ENCODE results near the gene HSD17B14. TPM values are rescaled to one million over a fixed set of nuclear protein-coding genes. Genes with fewer than 3 reads are reported as not detected.

HSD17B14 gene
- total and polyA plus RNA-seq, 9 of the 15 experiments (the other 6 are each of a cell fraction or from before 2014, with no cell fraction given): 0.16 TPM; not detected in 8

- no peak for FAIRE-seq
- ChIA-PET CTCF (ENCODE audit: low intra/inter-chr PET ratio) (interaction anchor here (3.7 kb wide), 1 partner anchor 53 kb away, joined by 34 read pairs; no protein-coding TSS in a partner anchor), POLR2A (interaction anchor here (0.8 to 2.6 kb wide), 5 partner anchors 14 to 126 kb away, joined by 3 to 16 read pairs (median 5); no protein-coding TSS in a partner anchor)
- TF ChIP-seq ZBTB33 (CRISPR knock-in tag; IDR thresholded peaks at IDR 0.05) (no peak), ZNF121 (CRISPR knock-in tag; conservative IDR thresholded peaks at IDR 0.05) (peak; percentile 59), HDGF (IDR thresholded peaks at IDR 0.05) (no peak), SIN3A (IDR thresholded peaks at IDR 0.05; ENCODE audit: borderline replicate concordance in 2 of 2, control insufficient read depth in 1 of 2, low read depth in 2 of 2, low read length in 2 of 2) (no peak), PCBP1 (IDR thresholded peaks at IDR 0.05; ENCODE audit: low read depth, low read length, poor library complexity, severe bottlenecking) (no peak), POLR3A (IDR thresholded peaks at IDR 0.05; ENCODE audit: borderline replicate concordance, extremely low read depth, insufficient read depth, insufficient read length) (no peak), RBM25 (IDR thresholded peaks at IDR 0.05; ENCODE audit: low read depth, low read length, severe bottlenecking) (peak; percentile 28)
- H3K4me2 ChIP-seq (ENCODE audit: insufficient read depth, low read length): no peak overlapping the region
- BruUV-seq (replicated peaks): no TSS peak
- H3K4me3 ChIP-seq: no peak overlapping the region
- H3K27ac ChIP-seq (ENCODE audit: extremely low read depth, low read depth, low read length): no peak overlapping the region
- no peak overlapping the region for H2AFZ ChIP-seq (ENCODE audit: low read depth, low read length)
- DNase-seq (ENCODE audit: extremely low read depth in 1 of 4, low spot score in 3 of 4): no peak
- H3K4me1 ChIP-seq (replicated peaks in 1 of 2; ENCODE audit: control insufficient read depth in 2 of 2, insufficient read depth in 2 of 2, low read length in 2 of 2): peaks cover 6 to 19% of the 10 kb centered on the region in 2 experiments; a peak in 4 of 5 replicates
- intact Hi-C loops (cut with micrococcal nuclease) (no loop called here), in situ Hi-C loops (cut with MboI) (loop anchor here (5.0 kb wide), 1 partner anchor 49 kb away; no protein-coding TSS in a partner anchor)
- no peaks in the 10 kb centered on the region for H3K79me2 ChIP-seq (ENCODE audit: control insufficient read depth, insufficient read depth, low read length)
- no peak overlapping the region for H3K9ac ChIP-seq (ENCODE audit: insufficient read depth in 1 of 2, low read depth in 2 of 2, low read length in 2 of 2)
- no peaks in the 10 kb centered on the region for H4K20me1 ChIP-seq (replicated peaks; ENCODE audit: control insufficient read depth, insufficient read depth, low read length)
- no peaks in the 10 kb centered on the region for H3K9me1 ChIP-seq (ENCODE audit: control insufficient read depth, insufficient read depth, low read length)
- ATAC-seq: no peak
- H3K36me3 ChIP-seq (ENCODE audit: control insufficient read depth, insufficient read depth, low read length): peaks cover 14% of the 10 kb centered on the region
- H3K27me3 ChIP-seq (ENCODE audit: control insufficient read depth in 2 of 2, insufficient read depth in 2 of 2, low read length in 2 of 2): no peaks in the 10 kb centered on the region
- WGBS (ENCODE audit: insufficient coverage, low coverage, missing lambda C conversion rate): 80% methylated on average over 6 of the region's 6 CpGs
- H3K9me3 ChIP-seq (replicated peaks; ENCODE audit: control insufficient read depth, insufficient read depth, low read depth, low read length): no peaks in the 10 kb centered on the region
Measured at GRCh38 chr19:48841571-48841970, 5.3 kb upstream of the HSD17B14 start.

Measured in K562 (cell line).